Endothelial cell of umbilical vein (primary cell): ENCODE measurements around the gene DPH1. TPM values are rescaled to one million over a fixed set of nuclear protein-coding genes. Genes with fewer than 3 reads are reported as not detected.

Experiments used
- BruUV-seq: library from RNA; stranded (reverse); fragments of 400-500 nt; replicated peaks from 2 replicates; lab custom pipeline; 2021; lab: Mats Ljungman, UMichigan
- CTCF ChIA-PET: fragments of 300-600, 350-600 bp; sonication (Branson Sonifier 250); formaldehyde crosslinking; loops from one replicate; lab custom pipeline; 2021; ENCODE audit warnings: antibody characterized with exemption, inconsistent platforms; lab: Charles Lee
- POLR2A ChIA-PET: fragments of 300-600, 350-600 bp; sonication (Branson Sonifier 250); formaldehyde crosslinking; loops from one replicate; lab custom pipeline; 2021; ENCODE audit warnings: antibody characterized with exemption, inconsistent platforms; lab: Charles Lee
- DNase-seq: peaks from one replicate; pipeline ENCODE4 v3.0.0-alpha.2; 2011; ENCODE audit warnings: low read depth, low spot score
- FAIRE-seq: peaks from 2 replicates; lab custom pipeline; 2011; peaks lifted over from hg19 to GRCh38; lab: Jason Lieb, UNC
- H2AFZ ChIP-seq: 2 replicates; pipeline ENCODE4 v1.6.0; 2012; ENCODE audit warnings: low read depth, low read length, control low read depth, inconsistent platforms
- H3K27ac ChIP-seq: 2 replicates; pipeline ENCODE4 v1.5.1; 2011; ENCODE audit warnings: low read depth, mild to moderate bottlenecking, control low read depth, low read length, moderate library complexity; ENCODE audit not compliant: insufficient read depth
- H3K27me3 ChIP-seq, 2 experiments: 2 replicates each; pipeline versions ENCODE4 v1.6.0 to v1.6.1; 2011; ENCODE audit warnings: low read length in 2 of 2, mixed read lengths in 1 of 2; ENCODE audit not compliant: control insufficient read depth in 2 of 2, insufficient read depth in 2 of 2
- H3K36me3 ChIP-seq, 2 experiments: 2 replicates in 1 of 2; 3 replicates in 1 of 2; pipeline ENCODE4 v1.5.1; 2011; ENCODE audit warnings: low read length in 2 of 2, mild to moderate bottlenecking in 1 of 2, moderate library complexity in 1 of 2; ENCODE audit not compliant: control insufficient read depth in 2 of 2, insufficient read depth in 2 of 2; ENCODE audit errors: extremely low read depth in 1 of 2
- H3K4me1 ChIP-seq: 3 replicates; pipeline ENCODE4 v1.5.1; 2011; ENCODE audit warnings: mild to moderate bottlenecking, low read length; ENCODE audit not compliant: control insufficient read depth, insufficient read depth; ENCODE audit errors: extremely low read depth
- H3K4me2 ChIP-seq: 2 replicates; pipeline ENCODE4 v1.6.1; 2011; ENCODE audit warnings: low read length, control low read depth, mixed read lengths; ENCODE audit not compliant: insufficient read depth
- H3K4me3 ChIP-seq, 3 experiments: fragments of 200-600 bp in 1 of 3; sonication (generic), shearing (Covaris generic) in 1 of 3; replicated peaks in 1 of 3; 2 replicates each; pipeline ENCODE4 v1.5.1; 2011 to 2016; ENCODE audit warnings: control low read depth in 3 of 3, low read length in 3 of 3, mild to moderate bottlenecking in 2 of 3, inconsistent platforms in 1 of 3, low read depth in 1 of 3, moderate library complexity in 1 of 3; ENCODE audit not compliant: insufficient read depth in 1 of 3
- H3K79me2 ChIP-seq: 2 replicates; pipeline ENCODE4 v1.6.0; 2012; ENCODE audit warnings: low read length, inconsistent platforms; ENCODE audit not compliant: control insufficient read depth, insufficient read depth
- H3K9ac ChIP-seq: replicated peaks from 2 replicates; pipeline ENCODE3; 2011; ENCODE audit warnings: low read length, control low read depth; ENCODE audit not compliant: insufficient read depth; ENCODE audit errors: extremely low read depth
- H3K9me1 ChIP-seq: replicated peaks from 3 replicates; pipeline ENCODE4 v1.6.0; 2011; ENCODE audit warnings: mild to moderate bottlenecking, low read length; ENCODE audit not compliant: control insufficient read depth, insufficient read depth; ENCODE audit errors: extremely low read depth
- H3K9me3 ChIP-seq: replicated peaks from 2 replicates; pipeline ENCODE4 v1.5.1; 2012; ENCODE audit warnings: low read length, inconsistent platforms; ENCODE audit not compliant: control insufficient read depth, insufficient read depth
- H4K20me1 ChIP-seq: replicated peaks from 2 replicates; pipeline ENCODE3; 2011; ENCODE audit warnings: mild to moderate bottlenecking, low read length; ENCODE audit not compliant: control insufficient read depth, insufficient read depth; ENCODE audit errors: extremely low read depth
- EZH2 ChIP-seq: IDR thresholded peaks from 2 replicates; pipeline ENCODE4 v1.6.1; 2012; ENCODE audit warnings: borderline replicate concordance, low read depth, mild to moderate bottlenecking, moderate library complexity, low read length, inconsistent platforms; ENCODE audit not compliant: severe bottlenecking
- FOS ChIP-seq: IDR thresholded peaks from 2 replicates; pipeline ENCODE4 v1.6.1; 2011; ENCODE audit warnings: mild to moderate bottlenecking, low read length, moderate library complexity, borderline replicate concordance; ENCODE audit not compliant: insufficient read depth
- GATA2 ChIP-seq: IDR thresholded peaks from 2 replicates; pipeline ENCODE4 v1.7.0; 2011; ENCODE audit warnings: low read depth, mild to moderate bottlenecking, moderate library complexity, mixed read lengths, low read length; ENCODE audit not compliant: insufficient read length, insufficient read depth
- JUN ChIP-seq: IDR thresholded peaks from 2 replicates; pipeline ENCODE4 v1.6.1; 2011; ENCODE audit warnings: borderline replicate concordance, low read depth; ENCODE audit not compliant: insufficient read length, insufficient read depth
- MYC ChIP-seq: IDR thresholded peaks from one replicate; pipeline ENCODE4 v1.6.1; 2011; ENCODE audit warnings: mild to moderate bottlenecking, low read depth, low read length
- POLR2A ChIP-seq: IDR thresholded peaks from 2 replicates; pipeline ENCODE4 v1.6.1; 2012; ENCODE audit warnings: low read depth, mild to moderate bottlenecking, control low read depth, low read length
- dilution Hi-C: fragments of 300-500 bp; cut with MboI; formaldehyde crosslinking; loops from one replicate; pipeline ENCODE4 v1.15.0; 2019; ENCODE audit warnings: low sequenced_read_pairs; ENCODE audit not compliant: extremely low pct_ligation_motif_present
- intact Hi-C: fragments of 100-400 bp; cut with micrococcal nuclease; formaldehyde crosslinking; loops from one replicate; pipeline ENCODE4 v1.10.0; 2022
- polyA plus RNA-seq, 4 experiments: library from polyadenylated mRNA; depleted of rRNA in 3 of 4; stranded (reverse) in 3 of 4; unstranded in 1 of 4; fragments of >200 nt; gene quantifications; 2 replicates each; pipeline versions ENCODE4 v1.2.1 to v1.2.3, GENCODE V29; 2011 to 2012; ENCODE audit warnings: missing spikeins in 1 of 4
- total RNA-seq: library from RNA; stranded (reverse); gene quantifications from 2 replicates; pipeline ENCODE4 v1.2.3, GENCODE V29; 2021
- TF ChIP-seq, protein P1 (sequence below): IDR thresholded peaks from 2 replicates; pipeline ENCODE4 v1.6.1; 2011; ENCODE audit not compliant: insufficient read depth, insufficient read length

DPH1 gene
- total and polyA plus RNA-seq, 2 donors (not counting 3 experiments of a cell fraction or from before 2014, with no cell fraction given), result 37.8 to 45.6 TPM

- H3K4me3 ChIP-seq, result peak overlapping the region in 1 of 3 experiments; percentile 57
- H4K20me1 ChIP-seq, result no peaks in the 10 kb centered on the region
- no peak overlapping the region for H2AFZ ChIP-seq
- peaks cover 2 to 11% of the 10 kb centered on the region in 2 experiments for H3K27me3 ChIP-seq
- ChIA-PET CTCF (interaction anchor here (1.4 kb wide), 1 partner anchor 140 kb away, joined by 5 read pairs; no protein-coding TSS in a partner anchor), POLR2A (no interaction called here)
- DNase-seq (no peak), FAIRE-seq (no peak)
- peaks cover under 1% of the 10 kb centered on the region for H3K79me2 ChIP-seq
- BruUV-seq, result no TSS peak
- no peak for TF ChIP-seq FOS
- TF ChIP-seq JUN, result no peak
- no peak for TF ChIP-seq MYC
- TF ChIP-seq, protein P1, sequence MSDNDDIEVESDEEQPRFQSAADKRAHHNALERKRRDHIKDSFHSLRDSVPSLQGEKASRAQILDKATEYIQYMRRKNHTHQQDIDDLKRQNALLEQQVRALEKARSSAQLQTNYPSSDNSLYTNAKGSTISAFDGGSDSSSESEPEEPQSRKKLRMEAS, result no peak
- no peak for TF ChIP-seq POLR2A
- TF ChIP-seq GATA2, result no peak
- TF ChIP-seq EZH2, result no peak
- H3K27ac ChIP-seq, result no peak overlapping the region
- H3K9ac ChIP-seq, result peak overlapping the region; percentile 74
- H3K9me1 ChIP-seq, result no peaks in the 10 kb centered on the region
- no peak overlapping the region for H3K4me2 ChIP-seq
- no peaks in the 10 kb centered on the region for H3K9me3 ChIP-seq
- H3K36me3 ChIP-seq, result peaks cover 0 to 3% of the 10 kb centered on the region in 2 experiments
- intact Hi-C loops (no loop called here), dilution Hi-C loops (no loop called here)
- H3K4me1 ChIP-seq, result peaks cover 12% of the 10 kb centered on the region
Measured at GRCh38 chr17:2048805-2049204, 18.9 kb downstream of the DPH1 start.
